Germinal center (tissue), 1 donor: ENCODE results near the gene TMEM127.
A peak's percentile ranks its signal among the peaks of the same experiment; 100 is the strongest.
"Not testable (repeated sequence)": the region's sequence is repeated elsewhere in the genome, so short reads cannot be mapped to it uniquely, and the experiment has no call there.

Experiments
- DNase-seq: peaks from one replicate; pipeline ENCODE4 v3.0.0; 2012; ENCODE audit warnings: mixed read lengths, low spot score

The TMEM127 gene

DNA sequence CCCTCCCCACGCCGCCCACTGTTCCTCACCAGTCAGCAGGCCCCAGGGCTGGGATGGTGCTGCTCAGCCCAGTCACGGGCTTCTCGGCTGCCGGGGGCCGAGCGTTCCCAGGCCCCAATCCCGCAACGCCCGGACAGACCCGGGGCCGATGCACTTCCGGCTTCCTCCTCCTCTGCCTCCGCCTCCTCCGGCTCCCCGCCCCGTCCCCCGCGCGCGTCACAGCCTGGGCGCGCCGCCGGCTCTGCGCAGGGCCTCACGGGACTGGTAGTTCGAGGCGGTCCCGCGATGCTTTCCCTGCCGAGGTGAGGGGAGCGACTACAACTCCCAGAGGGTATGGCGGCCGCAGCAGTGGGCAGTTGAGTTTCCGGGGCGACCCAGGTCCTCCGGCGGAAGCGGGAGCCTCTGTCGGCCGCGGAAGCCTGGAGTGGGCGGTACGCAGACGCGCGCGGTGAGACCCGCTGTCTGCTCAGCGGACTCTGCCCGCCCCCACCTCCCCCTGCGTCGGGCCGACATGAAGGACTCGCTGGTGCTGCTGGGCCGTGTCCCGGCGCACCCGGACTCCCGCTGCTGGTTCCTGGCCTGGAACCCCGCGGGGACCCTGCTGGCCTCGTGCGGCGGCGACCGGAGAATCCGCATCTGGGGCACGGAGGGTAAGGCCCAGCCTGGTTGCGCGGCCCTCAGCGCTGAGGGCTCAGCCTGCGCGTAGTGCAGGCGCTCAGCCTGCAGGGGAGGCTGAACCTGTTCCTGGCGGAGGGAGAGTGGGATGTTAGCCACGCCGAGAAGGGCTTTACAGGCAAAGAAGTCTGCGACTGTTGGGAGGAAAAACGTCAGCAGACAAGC lies at the start of gene TMEM127, which contains the start of gene CIAO1:
TSS of gene TMEM127 (minus strand) at position 158 of the 840 bp plus-strand sequence. CDS start 616 bp downstream, outside the sequence.
TSS of gene CIAO1 (plus strand) at position 386 of the 840 bp plus-strand sequence. CDS start at position 512, 126 bp downstream.
- DNase-seq: peak; percentile 96

DNA sequence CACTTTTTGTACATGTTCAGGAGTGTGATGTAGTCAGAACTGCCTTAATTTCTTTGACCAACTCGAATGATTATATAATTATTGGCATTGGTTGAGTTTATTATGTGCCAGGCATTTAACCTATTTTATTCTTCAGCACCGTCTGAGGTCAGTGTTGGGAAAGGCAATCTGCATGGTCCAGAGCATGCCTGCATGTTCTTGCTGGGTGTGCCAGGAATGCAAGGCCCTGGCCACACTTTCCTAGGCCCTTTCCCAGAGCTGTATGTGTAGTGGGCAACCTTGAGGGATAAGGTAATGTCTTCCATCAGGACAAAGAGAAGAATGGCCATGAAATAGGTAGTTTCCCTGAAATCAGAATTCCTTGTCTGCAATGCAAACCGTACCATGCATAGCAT lies 49.2 kb upstream of the TMEM127 start:
- no peak for DNase-seq

DNA sequence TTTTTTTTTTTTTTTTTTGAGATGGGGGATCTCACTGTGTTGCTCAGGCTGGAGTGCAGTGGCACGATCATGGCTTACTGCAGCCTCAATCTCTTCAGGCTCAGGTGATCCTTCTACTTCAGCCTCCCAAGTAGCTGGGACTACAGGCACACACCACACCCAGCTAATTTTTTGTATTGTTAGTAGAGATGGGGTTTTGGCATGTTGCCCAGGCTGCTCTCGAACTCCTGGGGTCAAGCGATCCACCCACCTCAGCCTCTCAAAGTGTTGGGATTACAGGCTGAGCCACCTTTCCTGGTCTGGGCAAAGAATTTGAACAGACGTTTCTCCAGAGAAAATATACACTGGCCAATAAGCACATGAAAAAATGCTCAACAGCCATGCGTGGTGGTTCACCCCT lies 42.5 kb upstream of the TMEM127 start:
- no peak for DNase-seq

DNA sequence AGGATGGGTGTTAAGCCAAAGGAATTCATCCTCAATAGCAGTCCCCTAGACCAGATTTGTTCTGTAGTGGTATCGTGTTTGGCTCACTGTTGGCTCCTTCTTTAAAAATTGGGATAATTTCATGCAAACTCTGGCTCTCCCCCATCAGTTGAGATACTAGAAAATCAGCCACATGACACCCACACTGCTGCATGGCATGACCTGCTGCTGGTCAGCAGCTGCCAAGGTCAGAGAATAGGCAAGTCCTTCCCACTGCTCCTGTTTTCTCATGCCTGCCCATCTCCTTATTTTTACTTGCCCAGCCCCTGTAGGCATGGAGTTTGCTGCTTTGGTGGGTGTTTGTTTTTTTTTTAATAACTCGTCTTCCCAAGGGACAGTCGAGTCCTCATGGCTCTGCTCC lies 40.6 kb upstream of the TMEM127 start:
- no peak for DNase-seq

- DNase-seq: no peak
These were observed 40.1 kb upstream of the TMEM127 start for GRCh38 chr2:96305979-96306308.

GRCh38 chr2:96305091-96305978 lies 39.5 kb upstream of the TMEM127 start, which contains the start of gene SNRNP200:
Gene SNRNP200 (minus strand): TSS chr2:96305546. CDS start chr2:96305437, 109 bp downstream.
- peak; percentile 85 for DNase-seq

GRCh38 chr2:96304606-96305005 lies 38.8 kb upstream of the TMEM127 start:
- no peak for DNase-seq

- no peak for DNase-seq
These were observed 36.1 kb upstream of the TMEM127 start for GRCh38 chr2:96301865-96302264.

GRCh38 chr2:96296925-96297324 lies 31.1 kb upstream of the TMEM127 start:
- DNase-seq: no peak

GRCh38 chr2:96294271-96294670 lies 28.5 kb upstream of the TMEM127 start:
- DNase-seq: not testable (repeated sequence)

- no peak for DNase-seq
These were observed 26.0 kb upstream of the TMEM127 start for GRCh38 chr2:96291751-96292150.

DNA sequence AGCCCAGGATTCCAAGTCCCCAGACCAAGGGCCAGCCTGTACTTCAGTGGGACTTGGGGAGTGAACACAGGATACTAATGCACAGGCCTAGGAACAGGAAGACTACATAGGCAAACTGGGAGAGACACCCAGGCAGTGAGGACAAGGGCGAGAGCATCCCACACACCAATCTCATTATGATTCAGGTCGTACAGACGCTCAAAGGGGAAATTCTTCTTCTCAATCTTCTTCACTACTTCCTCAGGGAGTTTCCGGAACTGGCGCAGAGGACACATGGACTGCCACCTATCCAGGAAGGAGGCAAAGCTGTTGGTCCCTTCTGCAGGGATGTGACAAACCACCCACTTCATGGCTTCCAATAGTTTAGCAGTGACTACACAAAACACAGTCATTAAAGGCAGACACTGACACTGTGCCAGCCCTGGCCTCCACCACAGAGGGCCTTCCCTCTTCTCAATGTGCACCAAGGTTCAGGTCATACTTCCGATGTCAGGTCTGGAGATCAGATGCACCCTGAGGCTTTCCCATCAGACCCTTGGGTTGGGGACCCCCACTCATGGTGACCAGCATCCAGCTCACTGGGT lies 21.6 kb upstream of the TMEM127 start:
- DNase-seq: no peak

GRCh38 chr2:96276787-96277499 lies 11.1 kb upstream of the TMEM127 start:
- no peak for DNase-seq

DNA sequence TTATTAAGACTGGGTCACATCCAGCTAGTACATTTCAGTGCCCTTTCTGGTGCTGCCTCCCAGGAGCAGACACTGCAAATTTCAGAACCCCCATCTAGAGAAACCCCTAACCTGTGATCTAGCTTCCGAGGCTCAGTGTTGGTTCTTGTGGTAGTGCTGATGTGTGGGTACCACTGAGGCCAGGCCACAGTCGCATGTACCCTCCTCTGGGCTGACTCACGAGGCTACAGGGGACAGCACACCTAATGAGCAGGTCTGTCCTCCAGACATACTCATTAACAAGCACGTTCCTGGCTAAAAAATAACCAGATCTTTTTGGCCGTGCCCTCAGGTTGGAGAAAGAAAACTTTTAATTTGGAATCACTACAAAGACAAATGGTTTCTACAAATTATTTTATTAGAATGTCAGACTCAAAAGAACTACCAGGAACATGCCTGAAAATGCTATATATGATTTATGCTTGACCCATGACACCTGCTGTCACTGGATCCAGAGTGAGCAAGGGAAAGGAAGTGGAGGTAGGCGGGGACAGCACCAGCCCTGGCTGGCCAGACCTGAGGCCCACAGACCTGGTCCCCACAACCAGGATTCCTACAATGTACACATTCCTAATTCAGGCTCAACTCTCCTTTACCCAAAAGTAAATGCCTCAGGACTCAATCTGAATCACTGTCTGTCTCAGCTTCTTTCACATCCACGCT lies 8.7 kb upstream of the TMEM127 start:
- DNase-seq: no peak

DNA sequence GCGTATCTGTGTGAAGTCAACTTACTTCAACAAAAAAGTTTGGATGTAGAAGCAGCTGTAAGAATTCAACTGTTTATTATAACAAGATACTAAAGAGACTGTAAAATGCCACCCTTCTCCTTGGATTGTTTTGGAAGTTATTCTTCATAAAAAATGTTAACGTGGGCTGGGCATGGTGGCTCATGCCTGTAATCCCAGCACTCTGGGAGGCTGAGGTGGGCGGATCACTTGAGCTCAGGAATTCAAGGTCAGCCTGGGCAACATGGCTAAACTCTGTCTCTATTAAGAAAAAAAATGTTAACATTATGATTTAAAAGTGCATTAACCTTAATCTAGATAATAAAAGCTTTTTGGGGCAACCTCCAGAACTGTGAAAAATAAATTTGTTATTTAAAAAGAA lies 8.0 kb upstream of the TMEM127 start:
- no peak for DNase-seq

- DNase-seq: no peak
These were observed 6.2 kb upstream of the TMEM127 start for GRCh38 chr2:96271995-96272394.

DNA sequence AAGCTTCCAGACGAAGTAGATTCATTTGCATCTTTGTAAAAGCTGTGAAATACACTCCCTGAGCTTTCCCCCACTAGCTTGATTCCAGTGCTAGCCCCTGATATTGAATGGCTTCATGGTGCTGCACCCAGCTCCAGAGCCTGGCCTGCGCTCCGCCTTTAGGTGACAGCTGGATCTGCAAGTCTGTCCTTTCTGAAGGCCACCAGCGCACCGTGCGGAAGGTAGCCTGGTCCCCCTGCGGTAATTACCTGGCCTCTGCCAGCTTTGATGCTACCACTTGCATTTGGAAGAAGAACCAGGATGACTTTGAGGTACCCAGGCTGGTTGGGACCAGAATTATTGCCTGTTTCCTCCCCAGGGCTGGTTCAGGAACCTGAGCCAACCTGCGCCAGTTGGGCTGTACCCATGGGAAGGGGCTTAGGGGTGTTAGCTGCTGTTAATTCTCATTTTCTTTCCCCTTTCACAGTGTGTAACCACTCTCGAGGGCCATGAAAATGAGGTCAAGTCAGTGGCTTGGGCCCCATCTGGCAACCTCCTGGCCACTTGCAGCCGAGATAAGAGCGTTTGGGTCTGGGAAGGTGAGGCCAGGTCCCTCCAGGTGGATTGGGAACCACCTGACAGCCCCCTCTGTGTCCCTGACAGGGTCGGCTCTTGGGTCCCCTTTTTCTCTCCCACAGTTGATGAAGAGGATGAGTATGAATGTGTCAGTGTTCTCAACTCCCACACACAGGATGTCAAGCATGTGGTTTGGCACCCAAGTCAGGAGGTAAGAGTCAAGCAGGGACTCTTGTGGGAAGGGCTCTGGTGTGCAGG lies 1.6 kb upstream of the TMEM127 start:
- DNase-seq: peak; percentile 21

GRCh38 chr2:96265349-96265839 lies 403 bp downstream of the TMEM127 start:
- peak; percentile 69 for DNase-seq

DNA sequence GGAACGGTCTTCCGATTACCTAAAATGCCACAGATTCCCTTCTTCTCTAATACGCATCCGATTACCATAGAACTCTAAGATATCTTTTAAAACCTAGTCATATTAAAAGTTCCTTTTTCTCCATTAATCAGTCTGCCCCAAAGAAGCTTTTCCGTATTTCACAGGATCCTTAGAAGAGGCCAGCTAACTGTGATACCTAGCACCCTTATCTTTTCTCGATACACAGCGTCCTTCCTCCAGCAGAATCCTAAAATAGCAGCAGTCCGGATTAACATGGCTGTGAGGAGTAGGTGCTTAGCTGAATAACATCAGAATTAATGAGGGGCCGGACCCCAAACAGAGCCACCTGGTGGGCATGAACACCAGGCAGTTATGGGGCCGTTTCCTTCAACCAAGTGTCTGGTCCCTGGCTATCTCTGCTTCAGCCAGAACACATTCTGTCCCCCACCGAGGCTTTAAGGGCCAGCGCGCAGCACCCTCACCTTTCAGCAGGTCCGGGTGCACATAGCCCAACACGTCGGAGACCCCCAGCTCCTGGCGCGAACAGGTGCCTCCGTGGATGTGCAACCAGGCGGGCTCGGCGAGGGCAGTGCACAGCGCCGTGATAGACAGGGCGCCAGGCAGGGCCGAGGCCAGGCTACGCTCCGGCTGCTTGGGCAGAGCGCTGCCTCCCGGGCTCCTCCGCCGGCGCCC lies 995 bp downstream of the TMEM127 start:
- peak; percentile 74 for DNase-seq
